PC-3 (cell line): ENCODE measurements around the gene HEMGN.

Source experiments
- EZH2 ChIP-seq: fragments of 300-600 bp; sonication (generic); IDR thresholded peaks from one replicate; pipeline ENCODE4 v1.6.1; 2017; ENCODE audit warnings: antibody characterized with exemption, mild to moderate bottlenecking, low read length; ENCODE audit not compliant: unreplicated experiment
- EZH2phosphoT487 ChIP-seq: fragments of 300-600 bp; sonication (generic); IDR thresholded peaks from 2 replicates; pipeline ENCODE4 v1.6.1; 2018; ENCODE audit warnings: mild to moderate bottlenecking, antibody characterized with exemption, low read length, borderline replicate concordance

DNA sequence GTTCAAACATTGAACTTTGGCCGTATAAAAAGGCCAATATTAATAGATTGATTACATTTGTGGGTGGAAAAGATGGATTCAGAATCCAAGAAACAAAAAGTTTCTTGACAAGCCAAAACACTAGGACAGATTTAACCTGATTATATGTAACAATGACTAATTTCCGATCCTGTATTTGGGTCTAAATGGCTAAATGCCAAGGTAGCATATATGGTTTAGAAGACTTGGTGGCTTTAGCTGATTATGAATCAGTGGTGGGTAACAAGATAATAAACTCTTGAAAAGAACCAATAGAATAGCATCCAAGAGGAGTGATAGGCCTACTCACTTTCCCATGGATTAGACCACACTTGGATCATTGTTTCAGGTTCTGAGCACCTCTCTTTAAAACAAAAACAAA, 23.4 kb upstream of the HEMGN start:
- TF ChIP-seq EZH2phosphoT487 (no peak), EZH2 (no peak)
